Diencephalon (tissue), 1 donor: Measurements from ENCODE around the gene BOK. TPM values are rescaled to one million over a fixed set of nuclear protein-coding genes. Genes with fewer than 3 reads are reported as not detected.

Source experiments
- small RNA-seq: library from RNA; depleted of rRNA; stranded (forward); fragments of <200 nt; gene quantifications from one replicate; pipeline ENCODE3, GENCODE V24; 2014
- total RNA-seq: library from RNA; depleted of rRNA; stranded (reverse); fragments of >200 nt; gene quantifications from one replicate; pipeline ENCODE4 v1.2.3, GENCODE V29; 2014

The BOK gene
- 35.1 TPM for total RNA-seq

GRCh38 chr2:241558532-241559322 is at the start of gene BOK:
Gene BOK, plus strand, starts transcription at chr2:241558745. Its CDS starts 739 bp downstream, at chr2:241559484.

Small RNAs within 50 kb of the gene (small RNA-seq; reads per million reads assigned to genes)
- not detected for gene RNA5SP122

Other genes starting within 250 kb of the BOK start
- 243 TPM for gene HDLBP, start 243.1 kb upstream of the BOK start, total RNA-seq
- gene SEPTIN2, start 242.8 kb upstream of the BOK start, total RNA-seq, result 295 TPM
- gene FARP2, start 202.5 kb upstream of the BOK start, total RNA-seq, result 40.6 TPM
- gene STK25, start 50.2 kb upstream of the BOK start, total RNA-seq, result 204 TPM
- 27.7 TPM for gene THAP4, start 78.4 kb downstream of the BOK start, total RNA-seq
- gene ATG4B, start 78.9 kb downstream of the BOK start, total RNA-seq, result 48.7 TPM
- gene DTYMK, start 128.1 kb downstream of the BOK start, total RNA-seq, result 13.4 TPM
- 36.0 TPM for gene ING5, start 143.3 kb downstream of the BOK start, total RNA-seq
- gene D2HGDH, start 175.9 kb downstream of the BOK start, total RNA-seq, result 12.9 TPM
- gene GAL3ST2, start 218.1 kb downstream of the BOK start, total RNA-seq, result 0.69 TPM